Measurements from ENCODE around the gene NES. TPM values are rescaled to one million over a fixed set of nuclear protein-coding genes. Genes with fewer than 3 reads are reported as not detected.

Gene NES
- polyA plus RNA-seq, 1 of the 3 experiments (the other 2 are of a cell fraction): 15.8 TPM

GRCh38 chr1:156658945-156659574 lies 18.1 kb downstream of the NES start:
- Histone ChIP-seq H3K9me2 (no peaks in the 10 kb centered on the region), H4K20me1 (ENCODE audit: insufficient read depth) (peaks cover 3% of the 10 kb centered on the region; the same call in 1 of the 2 replicates), H3K4me1 (ENCODE audit: control insufficient read depth in 1 of 2, insufficient read depth in 2 of 2, low read depth in 1 of 2, low read length in 1 of 2) (peaks cover 40 to 43% of the 10 kb centered on the region in 2 experiments; a peak in 3 of 4 replicates), H3K79me2 (ENCODE audit: insufficient read depth) (no peaks in the 10 kb centered on the region), H3K27ac (ENCODE audit: low read depth in 2 of 2, low read length in 1 of 2) (peak overlapping the region in 1 of 2 experiments; percentile 48; a peak in 1 of 4 replicates), H3K36me3 (replicated peaks in 1 of 2; ENCODE audit: control insufficient read depth in 1 of 2, insufficient read depth in 2 of 2, low read length in 1 of 2) (no peaks in the 10 kb centered on the region), H2AFZ (ENCODE audit: low read depth) (peak overlapping the region; percentile 67), H3F3A (replicated peaks; ENCODE audit: insufficient read depth) (peaks cover 21% of the 10 kb centered on the region), H3K4me3 (ENCODE audit: low read depth in 2 of 2, low read length in 1 of 2) (no peak overlapping the region), H3K4me2 (peak overlapping the region; percentile 75), H3K9me3 (no peaks in the 10 kb centered on the region), H3K9ac (no peak overlapping the region), H3K27me3 (ENCODE audit: insufficient read depth) (no peaks in the 10 kb centered on the region)
- ChIA-PET CTCF (interaction anchor here (0.6 to 13.1 kb wide), 40 partner anchors 9 to 346 kb away, joined by 3 to 682 read pairs (median 4); partner anchors contain the start of genes BCAN, HAPLN2, ISG20L2 and METTL25B), POLR2A (interaction anchor here (3.6 kb wide), 1 partner anchor 18 kb away, joined by 36 read pairs; the partner anchor contains the start of gene NES)
- no peak for TF ChIP-seq CTCF (IDR thresholded peaks at IDR 0.05)
- no peak for TF ChIP-seq CHD2 (IDR thresholded peaks at IDR 0.05; ENCODE audit: low read length, partially characterized antibody)
- no peak for TF ChIP-seq NFIC (IDR thresholded peaks at IDR 0.05; ENCODE audit: borderline replicate concordance)
- TF ChIP-seq TCF12 (IDR thresholded peaks at IDR 0.05): no peak
- no peak for TF ChIP-seq GABPA (IDR thresholded peaks at IDR 0.05; ENCODE audit: low read depth)
- no peak for TF ChIP-seq MEF2A (IDR thresholded peaks at IDR 0.05; ENCODE audit: borderline replicate concordance, low read depth)
- no peak for TF ChIP-seq SIN3A (IDR thresholded peaks at IDR 0.05; ENCODE audit: borderline replicate concordance, low read depth, low read length)
- no peak for TF ChIP-seq JUND (IDR thresholded peaks at IDR 0.05)
- TF ChIP-seq FOSL2 (IDR thresholded peaks at IDR 0.05; ENCODE audit: borderline replicate concordance, low read depth): no peak
- no peak for TF ChIP-seq RCOR1 (IDR thresholded peaks at IDR 0.05; ENCODE audit: low read length)
- no peak for TF ChIP-seq POLR2AphosphoS5 (IDR thresholded peaks at IDR 0.05; ENCODE audit: low read depth, low read length)
- TF ChIP-seq TEAD4 (IDR thresholded peaks at IDR 0.05; ENCODE audit: borderline replicate concordance, insufficient read depth): no peak
- no peak for TF ChIP-seq EZH2phosphoT487 (IDR thresholded peaks at IDR 0.05; ENCODE audit: borderline replicate concordance, low read depth)
- TF ChIP-seq RFX5 (IDR thresholded peaks at IDR 0.05; ENCODE audit: low read length): no peak
- no peak for TF ChIP-seq REST (IDR thresholded peaks at IDR 0.05; ENCODE audit: low read depth, low read length)
- no peak for TF ChIP-seq TAF1 (IDR thresholded peaks at IDR 0.05; ENCODE audit: borderline replicate concordance, low read depth, low read length)
- TF ChIP-seq, protein P1, sequence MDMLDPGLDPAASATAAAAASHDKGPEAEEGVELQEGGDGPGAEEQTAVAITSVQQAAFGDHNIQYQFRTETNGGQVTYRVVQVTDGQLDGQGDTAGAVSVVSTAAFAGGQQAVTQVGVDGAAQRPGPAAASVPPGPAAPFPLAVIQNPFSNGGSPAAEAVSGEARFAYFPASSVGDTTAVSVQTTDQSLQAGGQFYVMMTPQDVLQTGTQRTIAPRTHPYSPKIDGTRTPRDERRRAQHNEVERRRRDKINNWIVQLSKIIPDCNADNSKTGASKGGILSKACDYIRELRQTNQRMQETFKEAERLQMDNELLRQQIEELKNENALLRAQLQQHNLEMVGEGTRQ (IDR thresholded peaks at IDR 0.05; ENCODE audit: borderline replicate concordance, low read depth, low read length): no peak
- no peak for TF ChIP-seq NRF1 (IDR thresholded peaks at IDR 0.05; ENCODE audit: low read depth, low read length)
- TF ChIP-seq IRF3 (IDR thresholded peaks at IDR 0.05; ENCODE audit: low read depth, low read length): no peak
- TF ChIP-seq ZBTB33 (IDR thresholded peaks at IDR 0.05; ENCODE audit: borderline replicate concordance, low read depth): no peak
- no peak for DNase-seq
- 86% methylated on average over 5 of the region's 10 CpGs for WGBS (ENCODE audit: low lambda C conversion rate)

All from SK-N-SH (cell line).